ENCODE measurements around the gene EXOC3.

EXOC3 gene

GRCh38 chr5:489689-490080, 46.7 kb downstream of the EXOC3 start:
- DNase-seq, result no peak

- no peak for DNase-seq
These were observed 47.4 kb downstream of the EXOC3 start for GRCh38 chr5:490116-491106.

GRCh38 chr5:491119-491855, 48.3 kb downstream of the EXOC3 start:
- no peak for DNase-seq

- no peak for DNase-seq
These were observed 48.8 kb downstream of the EXOC3 start for GRCh38 chr5:491856-492155.

GRCh38 chr5:492314-492893, 49.4 kb downstream of the EXOC3 start:
- DNase-seq, result no peak

- no peak for DNase-seq
These were observed 50.2 kb downstream of the EXOC3 start for GRCh38 chr5:493119-493701.

- DNase-seq, result no peak
These were observed 50.8 kb downstream of the EXOC3 start for GRCh38 chr5:493758-494157.

GRCh38 chr5:494667-495255, 51.8 kb downstream of the EXOC3 start:
- no peak for DNase-seq

- DNase-seq, result no peak
These were observed 53.1 kb downstream of the EXOC3 start for GRCh38 chr5:496028-496427.

- DNase-seq, result no peak
These were observed 54.2 kb downstream of the EXOC3 start for GRCh38 chr5:497090-497700.

GRCh38 chr5:497871-498509, 55.0 kb downstream of the EXOC3 start:
- no peak for DNase-seq

- no peak for DNase-seq
These were observed 56.5 kb downstream of the EXOC3 start for GRCh38 chr5:499233-500209.

- no peak for DNase-seq
These were observed 57.5 kb downstream of the EXOC3 start for GRCh38 chr5:500491-500890.

GRCh38 chr5:501105-501830, 58.3 kb downstream of the EXOC3 start:
- DNase-seq, result no peak

- DNase-seq, result no peak
These were observed 58.8 kb downstream of the EXOC3 start for GRCh38 chr5:501831-502184.

- no peak for DNase-seq
These were observed 59.5 kb downstream of the EXOC3 start for GRCh38 chr5:502325-503079.

- no peak for DNase-seq
These were observed 61.6 kb downstream of the EXOC3 start for GRCh38 chr5:504326-505154.

GRCh38 chr5:505951-506525, 63.1 kb downstream of the EXOC3 start:
- no peak for DNase-seq
